Measurements from ENCODE around the gene GTSE1. TPM values are rescaled to one million over a fixed set of nuclear protein-coding genes. Genes with fewer than 3 reads are reported as not detected.

GTSE1 gene
- polyA plus RNA-seq, 3 donors = 0.04 TPM; not detected in 2

DNA sequence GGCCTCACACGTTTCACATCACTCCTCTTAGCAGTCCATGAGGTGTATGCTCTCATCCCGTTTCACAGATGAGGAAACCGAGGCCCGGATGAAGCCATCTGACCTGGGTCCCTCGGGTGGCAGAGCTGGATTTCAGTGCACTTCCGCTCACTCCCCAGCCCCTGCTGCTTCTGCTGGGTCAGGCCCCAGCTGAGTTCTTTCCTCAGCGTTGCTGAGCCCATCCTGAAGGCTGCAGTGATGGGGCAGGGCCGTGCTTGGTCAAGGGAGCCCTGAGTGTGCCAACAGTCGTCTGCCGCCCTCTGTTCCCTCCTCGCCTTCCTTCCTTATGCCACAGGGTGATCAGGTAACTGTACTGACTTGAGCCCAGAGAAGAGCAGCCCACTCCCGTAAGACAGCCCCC is 51.0 kb downstream of the GTSE1 start:
- DNase-seq = no peak
- Histone ChIP-seq H3K27ac (ENCODE audit: low read depth in 1 of 2, low read length in 2 of 2) (no peak overlapping the region), H3K9me3 (replicated peaks in 1 of 2; ENCODE audit: control insufficient read depth in 1 of 2, insufficient read depth in 1 of 2, low read length in 2 of 2) (no peaks in the 10 kb centered on the region), H2AFZ (ENCODE audit: insufficient read depth, low read depth, low read length, poor library complexity, severe bottlenecking) (no peak overlapping the region), H3K79me2 (ENCODE audit: insufficient read depth, low read length) (no peaks in the 10 kb centered on the region), H3K4me3 (replicated peaks in 1 of 3; ENCODE audit: low read depth in 2 of 3, low read length in 3 of 3) (no peak overlapping the region), H3K9ac (ENCODE audit: insufficient read depth, low read length, poor library complexity, severe bottlenecking) (no peak overlapping the region), H3K4me2 (replicated peaks; ENCODE audit: extremely low read depth, low read length, poor library complexity, severe bottlenecking) (no peak overlapping the region), H3K36me3 (replicated peaks in 1 of 2; ENCODE audit: control insufficient read depth in 1 of 2, insufficient read depth in 2 of 2, low read length in 2 of 2) (peaks cover 97 to 99% of the 10 kb centered on the region in 2 donors), H4K20me1 (ENCODE audit: insufficient read depth, low read length) (peaks cover 10% of the 10 kb centered on the region), H3K4me1 (ENCODE audit: control insufficient read depth in 1 of 2, insufficient read depth in 2 of 2, low read length in 2 of 2) (no peaks in the 10 kb centered on the region), H3K27me3 (ENCODE audit: control insufficient read depth in 2 of 2, insufficient read depth in 2 of 2, low read length in 2 of 2) (no peaks in the 10 kb centered on the region)
- H3K36me3 Mint-ChIP-seq = peaks cover 96 to 100% of the 10 kb centered on the region in 2 donors
- intact Hi-C loops (cut with micrococcal nuclease) = no loop called here
- H3K27me3 Mint-ChIP-seq (ENCODE audit: low read depth in 3 of 3) = no peaks in the 10 kb centered on the region
- TF ChIP-seq CTCF (IDR thresholded peaks at IDR 0.05) = no peak
- H3K4me3 Mint-ChIP-seq = no peak overlapping the region
- no peaks in the 10 kb centered on the region for H3K4me1 Mint-ChIP-seq
- peak overlapping the region in 2 of 7 donors; percentile 57 to 66 for H3K27ac Mint-ChIP-seq
- H3K9me3 Mint-ChIP-seq = no peaks in the 10 kb centered on the region
- 95% methylated on average over 11 of the region's 12 CpGs for WGBS (ENCODE audit: insufficient coverage)

DNA sequence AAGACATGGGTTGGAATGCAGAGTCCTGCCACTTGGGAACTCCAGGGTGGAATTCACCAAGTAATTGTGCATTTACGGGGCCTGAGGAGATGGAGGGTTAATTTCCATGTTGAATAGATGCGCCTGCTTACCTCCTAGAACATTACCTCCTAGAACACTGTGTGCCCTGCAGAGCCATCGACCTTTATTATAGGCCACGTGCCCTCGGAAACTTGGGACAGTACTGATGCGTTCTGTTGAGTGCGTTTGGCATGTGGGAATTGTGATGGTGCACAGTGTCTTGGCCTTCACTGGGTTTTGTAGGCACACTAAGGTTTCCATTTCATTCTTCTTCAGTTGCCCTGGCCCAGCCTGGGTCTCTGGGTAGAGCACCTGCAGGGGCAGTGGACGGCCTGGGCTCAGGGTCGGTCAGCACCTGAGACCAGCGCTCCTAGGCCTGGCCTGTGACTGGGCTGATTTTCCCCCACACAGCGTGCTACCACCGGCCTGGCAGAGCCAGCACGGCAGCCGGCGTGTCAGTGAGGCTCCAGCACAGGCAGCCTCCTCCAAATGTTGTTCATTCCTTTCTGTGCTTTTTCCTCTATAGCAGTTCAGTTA is 51.5 kb downstream of the GTSE1 start:
- Histone ChIP-seq H3K9ac (ENCODE audit: insufficient read depth, low read length, poor library complexity, severe bottlenecking) (no peak overlapping the region), H3K9me3 (replicated peaks in 1 of 2; ENCODE audit: control insufficient read depth in 1 of 2, insufficient read depth in 1 of 2, low read length in 2 of 2) (no peaks in the 10 kb centered on the region), H2AFZ (ENCODE audit: insufficient read depth, low read depth, low read length, poor library complexity, severe bottlenecking) (no peak overlapping the region), H3K4me3 (replicated peaks in 1 of 3; ENCODE audit: low read depth in 2 of 3, low read length in 3 of 3) (no peak overlapping the region), H4K20me1 (ENCODE audit: insufficient read depth, low read length) (peaks cover 10% of the 10 kb centered on the region), H3K4me1 (ENCODE audit: control insufficient read depth in 1 of 2, insufficient read depth in 2 of 2, low read length in 2 of 2) (no peaks in the 10 kb centered on the region), H3K79me2 (ENCODE audit: insufficient read depth, low read length) (no peaks in the 10 kb centered on the region), H3K27me3 (ENCODE audit: control insufficient read depth in 2 of 2, insufficient read depth in 2 of 2, low read length in 2 of 2) (no peaks in the 10 kb centered on the region), H3K27ac (ENCODE audit: low read depth in 1 of 2, low read length in 2 of 2) (no peak overlapping the region), H3K4me2 (replicated peaks; ENCODE audit: extremely low read depth, low read length, poor library complexity, severe bottlenecking) (no peak overlapping the region), H3K36me3 (replicated peaks in 1 of 2; ENCODE audit: control insufficient read depth in 1 of 2, insufficient read depth in 2 of 2, low read length in 2 of 2) (peaks cover 97 to 99% of the 10 kb centered on the region in 2 donors)
- H3K27ac Mint-ChIP-seq = peak overlapping the region in 2 of 7 donors; percentile 20 to 57
- 98% methylated on average over 8 of the region's 15 CpGs for WGBS (ENCODE audit: insufficient coverage)
- no peak for TF ChIP-seq CTCF (IDR thresholded peaks at IDR 0.05)
- no peaks in the 10 kb centered on the region for H3K4me1 Mint-ChIP-seq
- no peak overlapping the region for H3K4me3 Mint-ChIP-seq
- H3K27me3 Mint-ChIP-seq (ENCODE audit: low read depth in 3 of 3) = no peaks in the 10 kb centered on the region
- no peaks in the 10 kb centered on the region for H3K9me3 Mint-ChIP-seq
- H3K36me3 Mint-ChIP-seq = peaks cover 94 to 100% of the 10 kb centered on the region in 2 donors
- no peak for DNase-seq
- intact Hi-C loops (cut with micrococcal nuclease) = no loop called here
